Activated naive CD8-positive, alpha-beta T cell treated with anti-CD3 and anti-CD28 coated beads, Interleukin-2, amount 10 ng/mL, durations not matched to agents 7 days and 5 days (primary cell): ENCODE data around the gene GNB2. TPM values are rescaled to one million over a fixed set of nuclear protein-coding genes. Genes with fewer than 3 reads are reported as not detected.

Experiments used
- ATAC-seq: fragments of 150-1000 bp; cut with Tn5 transposase; one replicate; pipeline ENCODE4 v1.10.0; 2021; ENCODE audit warnings: low read depth, moderate library complexity
- POLR2A ChIA-PET: fragments of 350-600 bp; sonication (Branson Sonifier 250); formaldehyde crosslinking; loops from one replicate; lab custom pipeline; 2021; ENCODE audit warnings: antibody characterized with exemption; lab: Charles Lee
- DNase-seq: peaks from one replicate; pipeline ENCODE4 v3.0.0; 2021
- H3K27ac Mint-ChIP-seq: one replicate; pipeline ENCODE4 v1.8.0; 2022; ENCODE audit warnings: mild to moderate bottlenecking, mixed read lengths
- H3K27me3 Mint-ChIP-seq: one replicate; pipeline ENCODE4 v1.8.0; 2022; ENCODE audit warnings: mild to moderate bottlenecking, moderate library complexity, mixed read lengths
- H3K36me3 Mint-ChIP-seq: one replicate; pipeline ENCODE4 v1.8.0; 2021; ENCODE audit warnings: mild to moderate bottlenecking, mixed read lengths
- H3K4me1 Mint-ChIP-seq: one replicate; pipeline ENCODE4 v1.8.0; 2021; ENCODE audit warnings: mixed read lengths
- H3K4me3 Mint-ChIP-seq: one replicate; pipeline ENCODE4 v1.8.0; 2022; ENCODE audit warnings: mild to moderate bottlenecking, moderate library complexity, mixed read lengths
- H3K9me3 Mint-ChIP-seq: one replicate; pipeline ENCODE4 v1.8.0; 2021; ENCODE audit warnings: mixed read lengths
- total RNA-seq, 2 experiments: library from RNA; stranded (reverse); gene quantifications; one replicate each; pipeline ENCODE4 v1.2.3, GENCODE V29; 2021

The GNB2 gene
- 100 to 1,000 TPM; 203 to 216 TPM for total RNA-seq

DNA sequence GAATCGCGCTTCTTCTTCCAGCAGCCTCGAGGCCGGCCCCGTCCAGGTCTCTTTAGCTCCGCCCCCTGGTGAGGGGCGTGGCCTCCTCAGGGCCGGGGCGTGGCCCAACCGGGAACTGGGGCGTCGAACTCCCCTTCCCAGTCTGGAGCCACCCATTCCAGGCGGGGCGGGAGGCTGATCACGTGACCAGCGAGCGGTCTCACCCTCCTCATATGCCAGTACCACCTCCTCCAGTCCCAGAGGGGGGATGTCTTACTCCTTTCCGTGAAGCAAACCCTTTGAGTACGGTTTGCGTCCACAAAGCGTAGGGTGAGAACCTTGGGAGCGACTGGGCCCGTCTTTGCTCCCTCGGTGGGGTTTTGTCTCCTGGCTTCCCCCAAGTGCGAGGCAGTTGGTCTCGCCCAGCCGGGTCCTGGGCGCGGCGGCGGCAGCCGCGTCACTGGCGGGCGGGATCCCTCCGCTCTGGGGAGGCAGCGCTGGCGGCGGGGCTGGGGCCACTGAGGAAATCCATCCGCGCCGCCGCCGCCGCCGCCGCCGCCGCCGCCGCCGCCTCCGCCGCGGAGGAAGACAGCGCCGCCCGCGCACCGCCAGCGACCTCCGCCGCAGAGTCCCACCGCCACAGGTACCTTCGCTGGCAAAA lies at the start of gene GNB2:
GNB2 (plus strand) TSS at position 439 of the 640 bp plus-strand sequence. CDS start 2,526 bp downstream, outside the sequence.
- POLR2A ChIA-PET = interaction anchor here (0.7 to 1.6 kb wide), 10 partner anchors 10 to 573 kb away, joined by 3 to 13 read pairs (median 6); partner anchors contain the start of genes GIGYF1, MEPCE, MOSPD3 and POP7
- DNase-seq = peak; percentile 100
- Mint-ChIP-seq H3K4me3 (peak within 1 kb of the TSS; percentile 98), H3K9me3 (no peaks in the 10 kb centered on the region), H3K4me1 (peaks cover 16% of the 10 kb centered on the region), H3K36me3 (peaks cover 14% of the 10 kb centered on the region), H3K27ac (peak within 1 kb of the TSS; percentile 95), H3K27me3 (peaks cover 7% of the 10 kb centered on the region)
- peak; percentile 64 for ATAC-seq

DNA sequence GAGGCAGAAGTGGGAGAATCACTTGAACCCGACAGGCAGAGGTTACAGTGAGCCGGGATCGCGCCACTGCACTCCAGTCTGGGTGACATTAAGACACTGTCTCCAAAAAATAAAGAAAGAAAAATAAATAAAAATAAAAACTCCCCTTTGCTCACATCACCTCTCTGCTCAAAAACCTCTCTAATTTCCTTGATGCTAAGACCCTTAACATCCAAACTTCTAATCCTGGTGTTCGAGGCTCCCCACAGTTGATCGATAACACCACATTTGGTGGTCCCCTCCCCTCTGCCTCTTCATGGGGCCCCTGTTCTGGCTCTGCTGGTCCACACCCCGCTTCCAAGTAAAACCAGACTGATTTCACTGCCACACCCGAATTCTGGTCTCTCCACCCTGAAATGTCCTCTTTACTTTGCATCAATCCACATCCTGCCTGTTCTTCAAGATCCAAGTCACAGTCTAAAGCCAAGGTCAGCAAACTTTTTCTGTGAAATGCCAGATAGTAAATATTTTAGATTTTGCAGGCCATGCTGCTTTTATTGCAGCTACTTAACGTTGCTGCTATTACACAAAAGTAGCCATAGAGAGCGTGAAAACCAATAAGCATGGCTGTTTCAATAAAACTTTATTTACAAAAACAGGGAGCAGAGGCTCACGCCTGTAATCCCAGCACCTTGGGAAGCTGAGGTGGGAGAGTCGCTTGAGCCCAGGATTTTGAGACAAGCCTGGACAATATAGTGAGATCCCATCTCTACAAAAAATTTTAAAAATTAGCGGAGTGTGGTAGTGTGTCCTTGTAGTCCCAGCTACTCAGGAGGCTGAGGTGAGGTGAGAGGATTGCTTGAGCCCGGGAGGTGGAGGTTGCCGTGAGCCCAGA lies 49.4 kb upstream of the GNB2 start:
- Mint-ChIP-seq H3K27me3 (no peaks in the 10 kb centered on the region), H3K4me3 (peak overlapping the region; percentile 29), H3K27ac (peak overlapping the region; percentile 75), H3K36me3 (peaks cover 4% of the 10 kb centered on the region), H3K4me1 (peaks cover 29% of the 10 kb centered on the region), H3K9me3 (no peaks in the 10 kb centered on the region)
- ATAC-seq (no peak), DNase-seq (no peak)
- POLR2A ChIA-PET = interaction anchor here (1.3 kb wide), 1 partner anchor 12 kb away, joined by 6 read pairs; the partner anchor contains the start of gene MOSPD3

DNA sequence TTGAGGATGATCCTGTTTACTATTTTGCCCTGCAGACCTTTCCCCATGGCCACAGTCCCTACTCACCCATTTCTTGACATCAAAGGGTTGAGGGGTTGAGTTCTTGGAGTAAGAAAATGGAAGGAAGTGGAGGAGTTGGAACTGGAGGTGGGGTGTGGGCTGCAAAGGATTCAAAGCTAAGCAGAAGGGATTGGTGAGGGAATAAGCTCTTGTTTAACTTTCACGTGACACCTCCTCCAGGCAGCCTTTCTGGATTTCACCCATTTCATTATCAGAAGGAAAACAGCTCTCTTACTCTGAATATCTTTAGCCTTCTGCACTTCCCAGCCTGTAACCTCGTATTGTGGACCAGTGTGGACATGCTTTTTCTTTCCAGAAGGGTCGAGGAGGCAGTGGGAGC lies 47.5 kb upstream of the GNB2 start:
- Mint-ChIP-seq H3K27ac (peak overlapping the region; percentile 21), H3K27me3 (no peaks in the 10 kb centered on the region), H3K4me3 (peak overlapping the region; percentile 83), H3K36me3 (peaks cover 6% of the 10 kb centered on the region), H3K4me1 (peaks cover 38% of the 10 kb centered on the region), H3K9me3 (no peaks in the 10 kb centered on the region)
- ATAC-seq = no peak
- DNase-seq = no peak
- POLR2A ChIA-PET = interaction anchor here (0.5 to 3.1 kb wide), 15 partner anchors 10 to 908 kb away, joined by 3 to 29 read pairs (median 5); partner anchors contain the start of genes AGFG2, FBXO24, LRCH4 and MOSPD3

DNA sequence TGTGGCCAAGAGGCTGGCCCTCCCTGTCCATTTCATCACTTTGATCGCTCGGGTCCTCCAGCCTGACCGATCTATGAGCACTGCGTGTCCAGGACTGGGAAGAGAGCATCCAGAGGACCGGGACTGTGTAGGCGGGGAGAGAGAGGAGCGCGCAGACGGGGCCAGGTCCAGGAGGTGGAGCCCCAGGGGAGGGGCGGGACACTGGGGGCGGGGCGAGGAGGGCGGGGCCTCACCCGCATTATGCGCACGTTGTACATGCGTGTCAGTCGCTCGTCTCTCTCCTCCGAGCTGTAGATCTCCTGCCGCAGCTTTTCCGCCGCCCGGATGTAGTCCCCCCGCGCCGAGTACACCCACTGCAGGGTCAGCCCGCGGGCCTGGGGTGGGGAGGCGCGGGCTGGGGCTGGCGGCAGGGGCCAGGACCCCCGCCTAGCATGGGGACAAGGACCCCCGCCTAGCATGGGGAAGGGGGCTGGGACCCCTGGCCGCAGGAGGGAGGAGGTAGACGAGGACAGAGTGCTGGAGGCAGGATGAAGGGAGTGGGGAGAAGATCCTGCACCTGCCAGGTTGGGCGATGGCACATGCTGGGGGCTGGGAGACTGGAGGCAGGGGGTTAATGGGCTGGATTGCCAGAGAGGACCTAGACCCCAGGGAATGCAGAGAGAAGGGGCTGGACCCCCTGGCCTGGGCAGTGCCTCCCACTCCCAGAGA lies 46.9 kb upstream of the GNB2 start:
- DNase-seq (peak; percentile 84), ATAC-seq (peak; percentile 98)
- H3K27me3 Mint-ChIP-seq = no peaks in the 10 kb centered on the region
- no peaks in the 10 kb centered on the region for H3K9me3 Mint-ChIP-seq
- peaks cover 37% of the 10 kb centered on the region for H3K4me1 Mint-ChIP-seq
- H3K36me3 Mint-ChIP-seq = peaks cover 6% of the 10 kb centered on the region
- POLR2A ChIA-PET = interaction anchor here (0.5 to 3.1 kb wide), 15 partner anchors 10 to 909 kb away, joined by 3 to 29 read pairs (median 5); partner anchors contain the start of genes AGFG2, FBXO24, LRCH4 and MOSPD3
- H3K27ac Mint-ChIP-seq = peak overlapping the region; percentile 88
- H3K4me3 Mint-ChIP-seq = peak overlapping the region; percentile 83

DNA sequence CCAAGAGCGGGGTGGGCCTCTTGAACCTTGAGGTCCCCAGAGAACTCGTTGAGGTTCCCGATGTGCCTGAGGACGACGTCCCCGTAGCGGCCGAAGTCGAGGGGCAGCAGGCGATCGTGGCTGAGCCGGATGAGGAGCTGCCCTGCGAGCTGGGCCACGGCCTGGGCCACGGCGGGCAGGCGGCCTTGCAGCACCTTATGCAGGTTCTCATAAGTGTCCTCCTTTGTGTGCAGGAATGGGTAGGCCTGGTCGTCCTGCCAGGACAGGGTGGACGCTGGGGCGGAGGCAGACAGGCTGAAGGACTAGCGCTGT lies 46.3 kb upstream of the GNB2 start:
- DNase-seq (no peak), ATAC-seq (no peak)
- H3K36me3 Mint-ChIP-seq = peaks cover 6% of the 10 kb centered on the region
- POLR2A ChIA-PET = interaction anchor here (1.0 to 3.1 kb wide), 8 partner anchors 13 to 248 kb away, joined by 3 to 29 read pairs (median 6); partner anchors contain the start of genes AGFG2, FBXO24, LRCH4 and MOSPD3
- peak overlapping the region; percentile 88 for H3K27ac Mint-ChIP-seq
- H3K27me3 Mint-ChIP-seq = peaks cover 2% of the 10 kb centered on the region
- peaks cover 36% of the 10 kb centered on the region for H3K4me1 Mint-ChIP-seq
- H3K4me3 Mint-ChIP-seq = peak overlapping the region; percentile 83
- H3K9me3 Mint-ChIP-seq = no peaks in the 10 kb centered on the region

DNA sequence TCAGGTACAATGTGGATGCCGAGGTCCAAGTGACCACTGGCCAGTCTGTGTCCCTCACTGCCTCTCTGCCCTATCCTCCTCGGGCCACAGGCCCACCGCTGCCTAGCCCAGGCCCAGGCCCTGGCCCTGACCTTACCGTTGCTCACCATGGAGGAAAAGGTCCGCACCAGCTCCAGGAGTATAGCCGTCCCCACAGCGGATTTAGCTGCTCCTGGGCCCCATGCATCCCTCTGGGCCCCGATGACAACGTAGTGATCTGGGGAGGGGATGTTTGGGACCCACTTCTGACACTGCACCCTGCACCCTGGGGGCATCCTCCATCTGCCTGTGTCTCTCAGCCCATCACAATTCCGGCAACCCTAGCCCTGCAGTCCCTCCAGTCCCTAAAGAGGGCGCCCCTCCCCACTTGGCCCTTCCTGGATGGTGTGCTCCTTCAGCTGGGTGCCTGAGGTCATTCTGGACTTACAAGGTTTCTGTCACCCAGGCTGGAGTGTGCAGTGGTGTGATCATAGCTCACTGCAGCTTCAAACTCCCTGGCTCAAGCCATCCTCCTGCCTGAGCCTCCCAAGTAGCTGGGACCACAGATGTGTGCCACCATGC lies 44.3 kb upstream of the GNB2 start:
- H3K4me1 Mint-ChIP-seq = peaks cover 40% of the 10 kb centered on the region
- peaks cover 4% of the 10 kb centered on the region for H3K36me3 Mint-ChIP-seq
- no peak for DNase-seq
- H3K9me3 Mint-ChIP-seq = no peaks in the 10 kb centered on the region
- H3K27me3 Mint-ChIP-seq = peaks cover 7% of the 10 kb centered on the region
- H3K4me3 Mint-ChIP-seq = no peak overlapping the region
- POLR2A ChIA-PET = interaction anchor here (1.2 to 1.4 kb wide), 2 partner anchors 9 to 17 kb away, joined by 3 to 4 read pairs; partner anchors contain the start of gene MOSPD3
- no peak for ATAC-seq
- H3K27ac Mint-ChIP-seq = no peak overlapping the region

DNA sequence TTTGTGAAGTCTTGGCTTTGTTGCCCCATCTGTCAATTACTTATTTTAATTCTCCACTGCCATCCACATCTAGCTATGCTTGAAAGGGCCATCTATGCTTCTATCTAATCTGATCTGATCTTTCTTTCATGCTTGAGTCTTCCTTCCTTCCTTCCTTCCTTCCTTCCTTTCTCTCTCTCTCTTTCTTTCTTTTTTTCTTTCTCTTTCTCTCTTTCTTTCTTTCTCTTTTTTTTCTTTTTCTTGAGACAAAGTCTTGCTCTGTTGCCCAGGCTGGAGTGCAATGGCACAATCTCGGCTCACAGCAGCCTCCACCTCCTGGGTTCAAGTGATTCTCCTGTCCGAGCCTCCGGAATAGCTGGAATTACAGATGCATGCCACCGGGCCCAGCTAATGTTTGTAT lies 43.5 kb upstream of the GNB2 start:
- H3K27me3 Mint-ChIP-seq = peaks cover 7% of the 10 kb centered on the region
- DNase-seq (no peak), ATAC-seq (no peak)
- peak overlapping the region; percentile 57 for H3K27ac Mint-ChIP-seq
- POLR2A ChIA-PET = interaction anchor here (1.0 to 1.4 kb wide), 3 partner anchors 10 to 44 kb away, joined by 3 to 4 read pairs (median 4); partner anchors contain the start of genes FBXO24, LRCH4 and MOSPD3
- no peaks in the 10 kb centered on the region for H3K9me3 Mint-ChIP-seq
- H3K4me3 Mint-ChIP-seq = peak overlapping the region; percentile 18
- peaks cover 40% of the 10 kb centered on the region for H3K4me1 Mint-ChIP-seq
- peaks cover 4% of the 10 kb centered on the region for H3K36me3 Mint-ChIP-seq

DNA sequence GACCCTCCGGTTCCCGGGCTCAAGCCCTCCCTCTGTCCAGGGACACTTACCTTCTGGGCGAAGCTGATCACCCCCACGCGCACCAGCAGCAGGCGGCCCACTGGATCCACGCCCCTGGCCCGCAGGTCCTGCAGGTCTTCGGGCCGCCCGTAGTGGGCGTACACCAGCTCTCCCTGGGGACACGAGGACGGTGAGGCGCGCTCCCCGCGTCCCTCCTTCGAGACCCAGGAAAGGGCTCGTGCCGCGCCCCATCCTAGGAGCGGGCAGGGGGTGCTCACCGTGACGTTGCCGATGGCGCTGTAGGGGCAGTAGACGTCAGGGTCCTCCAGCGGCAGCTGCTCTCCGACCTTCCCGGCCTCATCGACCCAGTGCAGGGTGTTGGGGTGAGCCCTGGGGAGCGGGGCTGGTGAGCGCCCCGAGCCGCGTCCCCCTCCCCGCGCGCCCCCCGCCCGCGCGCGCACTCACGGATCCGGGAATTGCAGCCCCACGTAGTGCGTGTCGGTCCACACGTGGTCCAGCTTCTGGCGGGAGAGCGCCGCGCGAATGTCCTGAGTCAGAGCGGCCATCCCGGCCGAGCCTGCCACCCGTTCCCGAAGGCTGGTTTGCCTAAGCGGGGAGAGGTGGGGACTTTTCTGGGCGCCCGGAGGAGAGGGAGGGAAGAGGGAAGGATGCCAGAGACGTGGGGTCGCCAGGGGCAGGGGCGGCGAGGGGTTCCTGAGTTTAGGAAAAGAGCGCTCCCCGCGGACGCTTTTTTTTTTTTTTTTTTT lies 40.4 kb upstream of the GNB2 start:
- Mint-ChIP-seq H3K36me3 (peaks cover 7% of the 10 kb centered on the region), H3K4me1 (peaks cover 31% of the 10 kb centered on the region)

DNA sequence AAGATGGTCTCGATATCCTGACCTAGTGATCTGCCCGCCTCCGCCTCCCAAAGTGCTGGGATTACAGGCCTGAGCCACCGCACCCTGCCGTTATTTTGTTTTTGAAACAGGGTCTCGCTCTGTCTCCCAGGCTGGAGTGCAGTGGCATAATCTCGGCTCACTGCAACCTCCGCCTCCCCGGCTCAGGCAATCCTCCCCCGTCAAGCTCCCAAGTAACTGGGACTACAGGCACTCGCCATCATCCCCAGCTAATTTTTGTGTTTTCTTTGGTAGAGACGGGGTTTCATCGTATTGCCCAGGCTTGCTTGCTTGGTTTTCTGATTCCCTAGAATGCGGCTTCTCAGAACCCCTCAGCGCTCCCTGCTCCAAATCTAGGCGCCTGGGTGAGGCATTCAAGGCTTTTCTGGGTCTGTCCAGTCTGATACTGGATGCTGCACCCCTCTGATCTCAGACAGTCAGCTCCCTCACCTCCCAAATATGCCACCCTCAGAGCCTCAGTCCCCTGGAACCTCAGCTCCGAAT lies 33.5 kb upstream of the GNB2 start:
- DNase-seq (no peak), ATAC-seq (no peak)
- no peak overlapping the region for H3K4me3 Mint-ChIP-seq
- peaks cover 5% of the 10 kb centered on the region for H3K27me3 Mint-ChIP-seq
- no peaks in the 10 kb centered on the region for H3K4me1 Mint-ChIP-seq
- H3K36me3 Mint-ChIP-seq = peaks cover 5% of the 10 kb centered on the region
- POLR2A ChIA-PET = interaction anchor here (0.7 kb wide), 1 partner anchor 243 kb away, joined by 3 read pairs; no protein-coding TSS in a partner anchor
- H3K27ac Mint-ChIP-seq = no peak overlapping the region
- H3K9me3 Mint-ChIP-seq = no peaks in the 10 kb centered on the region

More for the DNA sequence above, 40.4 kb upstream of the GNB2 start:
- Mint-ChIP-seq H3K27ac (peak overlapping the region; percentile 87), H3K9me3 (no peaks in the 10 kb centered on the region), H3K4me3 (peak overlapping the region; percentile 87), H3K27me3 (peaks cover 12% of the 10 kb centered on the region)
- POLR2A ChIA-PET = interaction anchor here (0.8 to 3.5 kb wide), 12 partner anchors 19 to 154 kb away, joined by 3 to 23 read pairs (median 8); partner anchors contain the start of genes FBXO24, GNB2, LRCH4 and MOSPD3
- ATAC-seq (peak; percentile 71), DNase-seq (peak; percentile 73)

DNA sequence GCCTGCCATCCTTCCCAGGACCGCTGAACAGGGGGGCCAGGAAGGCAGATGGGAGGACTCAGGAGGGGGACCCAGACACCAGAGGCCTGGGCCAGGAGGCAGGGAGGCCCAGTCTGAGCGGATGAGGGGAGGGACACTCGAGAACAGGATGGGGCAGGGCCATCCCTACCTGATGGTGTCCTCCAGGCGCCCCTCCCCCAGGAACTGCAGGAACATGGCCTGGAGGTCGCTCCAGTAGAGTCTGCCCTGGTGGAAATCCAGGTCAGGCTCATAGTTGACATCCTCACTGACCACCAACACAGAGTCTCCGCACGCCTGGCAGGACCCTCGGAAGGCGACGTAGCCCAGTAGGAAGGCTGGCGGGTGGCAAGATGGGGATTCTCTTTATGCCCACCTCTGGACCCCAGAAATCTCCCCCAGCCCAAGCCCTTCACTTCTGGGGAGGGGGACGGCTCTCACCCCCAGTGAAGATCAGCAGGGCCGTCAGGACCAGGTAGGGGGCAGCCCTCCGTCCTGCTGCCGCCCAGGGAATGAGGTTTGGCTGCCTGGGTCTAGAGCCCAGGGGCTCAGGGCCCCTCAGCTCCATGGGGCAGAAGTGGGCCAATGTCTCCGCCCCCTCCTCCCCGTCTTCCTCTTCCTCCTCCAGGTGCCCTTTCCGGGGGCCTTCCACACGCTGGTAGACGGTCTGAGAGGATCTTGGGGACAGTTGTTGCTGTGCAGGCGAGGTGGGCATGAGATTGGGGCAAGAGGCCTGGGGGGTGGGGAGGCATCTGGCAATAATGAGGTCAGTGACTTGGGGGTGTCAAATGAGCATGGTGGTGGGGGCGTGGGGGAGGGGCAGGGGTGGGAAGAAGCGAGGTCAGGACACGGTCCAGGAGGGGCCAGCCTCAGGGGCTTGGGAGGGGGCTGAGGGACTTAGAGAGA lies 32.8 kb upstream of the GNB2 start:
- no peaks in the 10 kb centered on the region for H3K4me1 Mint-ChIP-seq
- no peak for DNase-seq
- H3K27ac Mint-ChIP-seq = no peak overlapping the region
- H3K36me3 Mint-ChIP-seq = peaks cover 4% of the 10 kb centered on the region
- ATAC-seq = no peak
- POLR2A ChIA-PET = no interaction called here
- H3K27me3 Mint-ChIP-seq = peaks cover 5% of the 10 kb centered on the region
- no peak overlapping the region for H3K4me3 Mint-ChIP-seq
- H3K9me3 Mint-ChIP-seq = no peaks in the 10 kb centered on the region

DNA sequence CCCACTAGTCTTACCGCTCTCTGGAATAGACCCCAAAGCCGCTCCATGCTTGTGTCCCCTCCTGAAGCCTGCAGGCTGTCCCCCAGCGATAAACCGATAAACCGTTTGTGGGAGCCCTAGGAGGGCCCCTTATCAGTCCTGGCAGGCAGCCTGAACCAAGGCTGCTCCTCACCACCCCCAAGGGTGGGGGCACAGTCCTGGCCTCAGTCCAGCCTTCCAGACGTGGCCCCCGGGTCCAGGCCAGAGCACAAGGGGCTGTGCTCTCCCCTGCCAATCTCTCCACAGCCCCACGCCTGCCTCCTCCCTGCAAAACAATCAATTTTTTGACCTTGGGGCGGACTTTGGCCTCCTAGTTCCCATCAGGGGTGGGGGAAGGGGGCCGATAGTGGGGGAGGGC lies 32.1 kb upstream of the GNB2 start, which contains the start of gene TFR2:
TFR2 (minus strand) TSS at position 90 of the 397 bp plus-strand sequence; CDS start at position 47, 43 bp downstream.
- POLR2A ChIA-PET = no interaction called here
- Mint-ChIP-seq H3K4me3 (no peak within 1 kb of the TSS), H3K9me3 (no peaks in the 10 kb centered on the region), H3K36me3 (peaks cover 2% of the 10 kb centered on the region), H3K4me1 (no peaks in the 10 kb centered on the region), H3K27ac (no peak within 1 kb of the TSS), H3K27me3 (no peaks in the 10 kb centered on the region)
- no peak for ATAC-seq
- no peak for DNase-seq
